Smooth muscle cell (in vitro differentiated cells): ENCODE data around the gene CARHSP1. TPM values are rescaled to one million over a fixed set of nuclear protein-coding genes. Genes with fewer than 3 reads are reported as not detected.
A peak's percentile ranks its signal among the peaks of the same experiment; 100 is the strongest.

Experiments
- DNase-seq: peaks from one replicate; lab custom pipeline; 2025; ENCODE audit not compliant: unreplicated experiment; lab: John Stamatoyannopoulos, UW
- H2AFZ ChIP-seq: fragments of 200-600 bp; sonication (generic); 2 replicates; pipeline ENCODE4 v1.6.0; 2016; ENCODE audit warnings: antibody characterized with exemption, low read depth, mild to moderate bottlenecking
- H3F3A ChIP-seq: fragments of 200-600 bp; sonication (generic); 2 replicates; pipeline ENCODE4 v1.6.0; 2017; ENCODE audit warnings: antibody characterized with exemption, low read depth
- H3K27ac ChIP-seq: fragments of 200-600 bp; sonication (generic); 2 replicates; pipeline ENCODE4 v1.5.1; 2016; ENCODE audit warnings: low read depth, mild to moderate bottlenecking
- H3K27me3 ChIP-seq: fragments of 200-600 bp; sonication (generic); 2 replicates; pipeline ENCODE4 v1.6.1; 2016; ENCODE audit warnings: low read depth, mild to moderate bottlenecking
- H3K36me3 ChIP-seq: fragments of 200-600 bp; sonication (generic); 2 replicates; pipeline ENCODE4 v1.5.1; 2016; ENCODE audit warnings: low read depth
- H3K4me1 ChIP-seq: fragments of 200-600 bp; sonication (generic); 2 replicates; pipeline ENCODE4 v1.5.1; 2016; ENCODE audit warnings: low read depth
- H3K4me2 ChIP-seq: fragments of 200-600 bp; sonication (generic); 2 replicates; pipeline ENCODE4 v1.6.0; 2016; ENCODE audit warnings: mild to moderate bottlenecking
- H3K4me3 ChIP-seq: fragments of 200-600 bp; sonication (generic); 2 replicates; pipeline ENCODE4 v1.5.1; 2016; ENCODE audit warnings: mild to moderate bottlenecking
- H3K79me2 ChIP-seq: fragments of 200-600 bp; sonication (generic); 2 replicates; pipeline ENCODE4 v1.6.0; 2016; ENCODE audit warnings: low read depth, mild to moderate bottlenecking
- H3K9ac ChIP-seq: fragments of 200-600 bp; sonication (generic); 2 replicates; pipeline ENCODE4 v1.6.0; 2016; ENCODE audit warnings: low read depth
- H3K9me3 ChIP-seq: fragments of 200-600 bp; sonication (generic); replicated peaks from 2 replicates; pipeline ENCODE4 v1.5.1; 2016; ENCODE audit warnings: low read depth
- H4K20me1 ChIP-seq: fragments of 200-600 bp; sonication (generic); 2 replicates; pipeline ENCODE4 v1.6.0; 2016; ENCODE audit warnings: low read depth
- CTCF ChIP-seq: fragments of 200-600 bp; sonication (generic); IDR thresholded peaks from 2 replicates; pipeline ENCODE4 v1.5.1; 2017; ENCODE audit warnings: borderline replicate concordance, mild to moderate bottlenecking, antibody characterized with exemption; ENCODE audit not compliant: insufficient read depth, poor library complexity, severe bottlenecking
- WGBS: methylation state at CpG from one replicate; pipeline ENCODE4 v1.1.7; 2016; ENCODE audit warnings: low lambda C conversion rate; 5-methylcytosine and 5-hydroxymethylcytosine counted together
- polyA plus RNA-seq: library from polyadenylated mRNA; unstranded; fragments of >200 nt; fragmentation: Nextera tagmentation; extraction: Ambion mirVana; gene quantifications from 2 replicates; pipeline ENCODE4 v1.2.1, GENCODE V29; 2016
- total RNA-seq: library from RNA; depleted of rRNA; stranded (reverse); fragments of >200 nt; gene quantifications from 2 replicates; pipeline ENCODE4 v1.2.3, GENCODE V29; 2014

CARHSP1 gene
- total and polyA plus RNA-seq, 2 experiments from 2014 or later, result 62.6 to 94.0 TPM

GRCh38 chr16:8849411-8850011 is 19.3 kb downstream of the CARHSP1 start:
- H3K36me3 ChIP-seq, result no peaks in the 10 kb centered on the region
- DNase-seq, result no peak

GRCh38 chr16:8848939-8849391 is 19.8 kb downstream of the CARHSP1 start:
- Histone ChIP-seq H3K4me1 (no peaks in the 10 kb centered on the region), H3K9me3 (no peaks in the 10 kb centered on the region), H2AFZ (no peak overlapping the region), H3K27ac (peak overlapping the region; percentile 89), H3K4me2 (peak overlapping the region; percentile 7), H3F3A (peaks cover 17% of the 10 kb centered on the region), H3K4me3 (no peak overlapping the region), H3K9ac (no peak overlapping the region), H3K36me3 (no peaks in the 10 kb centered on the region), H4K20me1 (peaks cover 92% of the 10 kb centered on the region), H3K79me2 (peaks cover 17% of the 10 kb centered on the region), H3K27me3 (no peaks in the 10 kb centered on the region)
- no peak for TF ChIP-seq CTCF
- 28% methylated on average over 8 of the region's 8 CpGs for WGBS
- DNase-seq, result no peak

More at GRCh38 chr16:8849411-8850011, 19.3 kb downstream of the CARHSP1 start:
- no peaks in the 10 kb centered on the region for H3K4me1 ChIP-seq
- H2AFZ ChIP-seq, result no peak overlapping the region
- H3K27ac ChIP-seq, result peak overlapping the region; percentile 89
- H4K20me1 ChIP-seq, result peaks cover 92% of the 10 kb centered on the region
- 75% methylated on average over 19 of the region's 19 CpGs for WGBS
- H3K9me3 ChIP-seq, result no peaks in the 10 kb centered on the region
- H3K27me3 ChIP-seq, result no peaks in the 10 kb centered on the region
- no peak for TF ChIP-seq CTCF
- peaks cover 13% of the 10 kb centered on the region for H3K79me2 ChIP-seq
- H3K9ac ChIP-seq, result no peak overlapping the region
- H3F3A ChIP-seq, result peaks cover 17% of the 10 kb centered on the region
- no peak overlapping the region for H3K4me3 ChIP-seq
- H3K4me2 ChIP-seq, result peak overlapping the region; percentile 7

- Histone ChIP-seq H3K27ac (peak overlapping the region; percentile 89), H3K4me3 (no peak overlapping the region), H2AFZ (no peak overlapping the region), H3K9ac (no peak overlapping the region), H3K9me3 (no peaks in the 10 kb centered on the region), H3K36me3 (no peaks in the 10 kb centered on the region), H3K79me2 (peaks cover 17% of the 10 kb centered on the region), H3K27me3 (no peaks in the 10 kb centered on the region), H4K20me1 (peaks cover 91% of the 10 kb centered on the region), H3K4me1 (no peaks in the 10 kb centered on the region), H3K4me2 (no peak overlapping the region), H3F3A (peaks cover 17% of the 10 kb centered on the region)
- DNase-seq, result no peak
- 90% methylated on average over 26 of the region's 26 CpGs for WGBS
- no peak for TF ChIP-seq CTCF
These were observed 20.4 kb downstream of the CARHSP1 start for GRCh38 chr16:8848231-8848938.
